B cell (primary cell): ENCODE measurements around the gene POU5F1. TPM values are rescaled to one million over a fixed set of nuclear protein-coding genes. Genes with fewer than 3 reads are reported as not detected.
A peak's percentile ranks its signal among the peaks of the same experiment; 100 is the strongest.

ENCODE experiments used
- ATAC-seq: fragments of 200-7000 bp; cut with Tn5 transposase; one replicate; pipeline ENCODE4 v1.10.0; 2021; ENCODE audit warnings: low read depth, mild to moderate bottlenecking, moderate number of reproducible peaks, moderate library complexity
- CTCF ChIA-PET: fragments of 350-600 bp; sonication (Branson Sonifier 250); formaldehyde crosslinking; loops from one replicate; lab custom pipeline; 2021; ENCODE audit warnings: antibody characterized with exemption, inconsistent platforms; lab: Charles Lee
- POLR2A ChIA-PET: fragments of 350-600 bp; sonication (Branson Sonifier 250); formaldehyde crosslinking; loops from one replicate; lab custom pipeline; 2021; ENCODE audit warnings: antibody characterized with exemption; lab: Charles Lee
- DNase-seq: peaks from one replicate; pipeline ENCODE4 v3.0.0; 2013
- H2AFZ ChIP-seq: 2 replicates; pipeline ENCODE4 v1.6.1; 2012; ENCODE audit warnings: mild to moderate bottlenecking, low read depth, low read length; ENCODE audit not compliant: insufficient read depth, poor library complexity, severe bottlenecking
- H3K27ac ChIP-seq, 2 donors: 1 replicate in 1 of 2; 2 replicates in 1 of 2; pipeline ENCODE4 v1.5.1; 2012 to 2013; ENCODE audit warnings: low read length in 2 of 2, mild to moderate bottlenecking in 2 of 2, moderate library complexity in 1 of 2
- H3K27me3 ChIP-seq, 4 experiments: fragments of 200-600 bp in 1 of 4; sonication (generic) in 1 of 4; replicated peaks in 1 of 4; 1 replicate in 2 of 4; 2 replicates in 2 of 4; pipeline versions ENCODE4 v1.6.1 to v1.7.0; 2013 to 2016; ENCODE audit warnings: low read length in 3 of 4, mild to moderate bottlenecking in 2 of 4, mixed read lengths in 1 of 4, moderate library complexity in 1 of 4; ENCODE audit not compliant: insufficient read depth in 4 of 4, control insufficient read depth in 3 of 4; ENCODE audit errors: control extremely low read depth in 1 of 4
- H3K36me3 ChIP-seq, 2 experiments: replicated peaks in 1 of 2; 1 replicate in 1 of 2; 2 replicates in 1 of 2; pipeline versions ENCODE4 v1.6.1 to v1.7.1; 2013; ENCODE audit warnings: low read length in 1 of 2; ENCODE audit not compliant: insufficient read depth in 2 of 2, control insufficient read depth in 1 of 2; ENCODE audit errors: control extremely low read depth in 1 of 2, extremely low read depth in 1 of 2
- H3K4me1 ChIP-seq, 2 donors: fragments of 200-600 bp in 1 of 2; sonication (generic) in 1 of 2; 1 replicate in 1 of 2; 2 replicates in 1 of 2; pipeline versions ENCODE4 v1.5.1 to v1.6.1; 2013 to 2017; ENCODE audit warnings: low read length in 2 of 2; ENCODE audit not compliant: control insufficient read depth in 2 of 2, insufficient read depth in 2 of 2
- H3K4me2 ChIP-seq: replicated peaks from 2 replicates; pipeline ENCODE3; 2012; ENCODE audit warnings: mild to moderate bottlenecking, low read depth, low read length; ENCODE audit not compliant: poor library complexity, severe bottlenecking
- H3K4me3 ChIP-seq, 5 experiments: fragments of 200-600 bp in 1 of 5; sonication (generic) in 1 of 5; 1 replicate in 3 of 5; 2 replicates in 2 of 5; pipeline versions ENCODE4 v1.5.1 to v1.7.0; 2011 to 2016; ENCODE audit warnings: low read length in 4 of 5, mild to moderate bottlenecking in 4 of 5, low read depth in 2 of 5, control low read depth in 1 of 5, moderate library complexity in 1 of 5; ENCODE audit not compliant: insufficient read depth in 1 of 5; ENCODE audit errors: control extremely low read depth in 1 of 5, extremely low read depth in 1 of 5
- H3K79me2 ChIP-seq: fragments of 200-600 bp; sonication (generic); one replicate; pipeline ENCODE4 v1.6.0; 2016; ENCODE audit warnings: low read length; ENCODE audit not compliant: control insufficient read depth, insufficient read depth
- H3K9ac ChIP-seq: fragments of 200-600 bp; sonication (generic); 2 replicates; pipeline ENCODE4 v1.6.1; 2017; ENCODE audit warnings: mild to moderate bottlenecking, low read length, moderate library complexity
- H3K9me3 ChIP-seq, 3 donors: one replicate each; pipeline versions ENCODE4 v1.6.1 to v1.7.1; 2013; ENCODE audit warnings: low read length in 2 of 3; ENCODE audit not compliant: control insufficient read depth in 2 of 3, insufficient read depth in 1 of 3; ENCODE audit errors: control extremely low read depth in 1 of 3
- H4K20me1 ChIP-seq: 2 replicates; pipeline ENCODE4 v1.6.0; 2012; ENCODE audit warnings: mild to moderate bottlenecking, low read length; ENCODE audit not compliant: insufficient read depth, control insufficient read depth, poor library complexity, severe bottlenecking
- H3K27ac Mint-ChIP-seq: one replicate; pipeline ENCODE4 v1.8.0; 2021; ENCODE audit warnings: mixed read lengths
- H3K27me3 Mint-ChIP-seq: one replicate; pipeline ENCODE4 v1.8.0; 2021; ENCODE audit warnings: mixed read lengths
- H3K4me1 Mint-ChIP-seq: one replicate; pipeline ENCODE4 v1.8.0; 2021; ENCODE audit warnings: mixed read lengths
- H3K4me3 Mint-ChIP-seq: one replicate; pipeline ENCODE4 v1.8.0; 2021; ENCODE audit warnings: mixed read lengths
- H3K9me3 Mint-ChIP-seq: one replicate; pipeline ENCODE4 v1.8.0; 2022; ENCODE audit warnings: mixed read lengths; ENCODE audit not compliant: insufficient read depth
- CTCF ChIP-seq: fragments of 200-600 bp; IDR thresholded peaks from one replicate; pipeline ENCODE4 v1.8.0; 2022; ENCODE audit warnings: antibody characterized with exemption, mild to moderate bottlenecking
- EZH2 ChIP-seq: IDR thresholded peaks from 2 replicates; pipeline ENCODE4 v1.6.1; 2012; ENCODE audit warnings: borderline replicate concordance, low read depth, mild to moderate bottlenecking, moderate library complexity, low read length; ENCODE audit not compliant: insufficient read depth, poor library complexity, severe bottlenecking
- WGBS: methylation state at CpG from one replicate; pipeline ENCODE4 v1.1.5; 2013; ENCODE audit warnings: missing lambda C conversion rate; ENCODE audit not compliant: insufficient coverage; 5-methylcytosine and 5-hydroxymethylcytosine counted together
- intact Hi-C: fragments of 100-400 bp; cut with micrococcal nuclease; formaldehyde crosslinking; loops from one replicate; pipeline ENCODE4 v1.10.0; 2022
- polyA plus RNA-seq: library from polyadenylated mRNA; depleted of rRNA; stranded (reverse); fragments of >200 nt; gene quantifications from 2 replicates; pipeline ENCODE4 v1.2.3, GENCODE V29; 2012
- total RNA-seq, 2 donors: library from RNA; stranded (reverse); fragments of 120-200 nt in 1 of 2; gene quantifications; 1 replicate in 1 of 2; 2 replicates in 1 of 2; pipeline versions ENCODE4 v1.2.3 to v1.2.4, GENCODE V29; 2013 to 2022

POU5F1 gene
- total and polyA plus RNA-seq, 2 donors (not counting 1 experiment from before 2014, with no cell fraction given) = 0.76 to 0.88 TPM

GRCh38 chr6:31208506-31208905, 38.0 kb upstream of the POU5F1 start:
- H3K9me3 Mint-ChIP-seq = no peaks in the 10 kb centered on the region
- H3K79me2 ChIP-seq = no peaks in the 10 kb centered on the region
- no peaks in the 10 kb centered on the region for H3K9me3 ChIP-seq
- ChIA-PET POLR2A (no interaction called here), CTCF (interaction anchor here (1.4 kb wide), 1 partner anchor 158 kb away, joined by 3 read pairs; no protein-coding TSS in a partner anchor)
- peaks cover 9 to 13% of the 10 kb centered on the region in 2 donors for H3K4me1 ChIP-seq
- ATAC-seq (no peak), DNase-seq (no peak)
- H3K27ac Mint-ChIP-seq = no peak overlapping the region
- no peak overlapping the region for H3K4me3 ChIP-seq
- no peaks in the 10 kb centered on the region for H4K20me1 ChIP-seq
- TF ChIP-seq EZH2 (no peak), CTCF (no peak)
- H3K36me3 ChIP-seq = no peaks in the 10 kb centered on the region
- H3K4me3 Mint-ChIP-seq = no peak overlapping the region
- H2AFZ ChIP-seq = no peak overlapping the region
- no peak overlapping the region for H3K27ac ChIP-seq
- peaks cover 18% of the 10 kb centered on the region for H3K4me1 Mint-ChIP-seq
- intact Hi-C loops = no loop called here
- H3K27me3 ChIP-seq = no peaks in the 10 kb centered on the region
- H3K4me2 ChIP-seq = no peak overlapping the region
- H3K27me3 Mint-ChIP-seq = no peaks in the 10 kb centered on the region
- H3K9ac ChIP-seq = no peak overlapping the region
- 100% methylated on average over 1 of the region's 2 CpGs for WGBS

DNA sequence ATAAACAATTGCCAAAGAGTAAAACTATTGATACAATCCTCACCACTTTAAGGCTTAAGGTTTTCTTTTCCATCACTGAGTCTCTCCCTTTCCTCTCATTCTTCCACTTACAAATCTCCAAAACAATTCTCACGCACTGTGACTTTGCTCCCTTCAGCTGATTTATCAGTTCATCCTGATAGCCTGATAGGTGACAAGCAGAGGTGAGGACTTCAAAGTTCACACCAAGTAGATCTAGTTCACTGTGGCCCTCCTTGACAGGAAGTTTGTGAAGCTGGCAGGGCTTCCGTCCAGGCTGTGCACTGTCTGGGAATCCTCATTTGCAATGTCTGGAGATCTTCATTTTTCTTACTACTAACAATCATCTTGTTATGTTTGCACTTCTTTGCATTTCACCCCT, 35.2 kb upstream of the POU5F1 start:
- peaks cover 21 to 35% of the 10 kb centered on the region in 2 donors for H3K4me1 ChIP-seq
- POLR2A ChIA-PET = interaction anchor here (0.7 kb wide), 1 partner anchor 102 kb away, joined by 3 read pairs; no protein-coding TSS in a partner anchor
- H3K27ac Mint-ChIP-seq = peak overlapping the region; percentile 78
- ATAC-seq (no peak), DNase-seq (no peak)
- H3K27me3 Mint-ChIP-seq = no peaks in the 10 kb centered on the region
- peaks cover 39% of the 10 kb centered on the region for H3K4me1 Mint-ChIP-seq
- no peaks in the 10 kb centered on the region for H3K79me2 ChIP-seq
- no peak overlapping the region for H2AFZ ChIP-seq
- no peak overlapping the region for H3K4me2 ChIP-seq
- no peaks in the 10 kb centered on the region for H3K9me3 Mint-ChIP-seq
- intact Hi-C loops = no loop called here
- CTCF ChIA-PET = interaction anchor here (1.0 to 1.3 kb wide), 2 partner anchors 8 to 192 kb away, joined by 3 read pairs; no protein-coding TSS in a partner anchor
- H4K20me1 ChIP-seq = no peaks in the 10 kb centered on the region
- no peaks in the 10 kb centered on the region for H3K27me3 ChIP-seq
- TF ChIP-seq CTCF = no peak
- H3K27ac ChIP-seq = no peak overlapping the region
- no peak overlapping the region for H3K9ac ChIP-seq
- 83% methylated on average over 1 of the region's 2 CpGs for WGBS
- H3K36me3 ChIP-seq = no peaks in the 10 kb centered on the region
- no peaks in the 10 kb centered on the region for H3K9me3 ChIP-seq
- peak overlapping the region; percentile 46 for H3K4me3 Mint-ChIP-seq
- H3K4me3 ChIP-seq = no peak overlapping the region
